Tibial nerve (tissue), 4 donors: Measurements from ENCODE around the gene VGLL4. TPM values are rescaled to one million over a fixed set of nuclear protein-coding genes. Genes with fewer than 3 reads are reported as not detected.
"Not testable (repeated sequence)": the region's sequence is repeated elsewhere in the genome, so short reads cannot be mapped to it uniquely, and the experiment has no call there.

Experiments
- DNase-seq, 2 donors: peaks; one replicate each; pipeline ENCODE4 v3.0.0-alpha.2; 2019; ENCODE audit warnings: low spot score in 2 of 2
- H3K27ac ChIP-seq, 4 donors: fragments of 200-600 bp; sonication (generic) in 3 of 4; one replicate each; pipeline ENCODE4 v1.5.1; 2017 to 2019; ENCODE audit warnings: mild to moderate bottlenecking in 1 of 4
- H3K27me3 ChIP-seq, 2 donors: fragments of 200-600 bp; sonication (generic) in 1 of 2; one replicate each; pipeline versions ENCODE4 v1.5.1 to v1.6.0; 2017 to 2019
- H3K36me3 ChIP-seq, 3 donors: fragments of 200-600 bp; sonication (generic); one replicate each; pipeline ENCODE4 v1.5.1; 2018 to 2019
- H3K4me1 ChIP-seq, 4 donors: fragments of 200-600 bp; sonication (generic) in 3 of 4; one replicate each; pipeline ENCODE4 v1.5.1; 2017 to 2019
- H3K4me3 ChIP-seq, 4 donors: fragments of 200-600 bp; sonication (generic) in 3 of 4; one replicate each; pipeline ENCODE4 v1.5.1; 2017 to 2019; ENCODE audit warnings: mild to moderate bottlenecking in 1 of 4, moderate library complexity in 1 of 4
- H3K9me3 ChIP-seq, 4 donors: fragments of 200-600 bp; sonication (generic) in 3 of 4; one replicate each; pipeline ENCODE4 v1.5.1; 2017 to 2019
- CTCF ChIP-seq, 5 experiments: fragments of 200-600 bp in 3 of 5; fragments of 450-650 bp in 2 of 5; sonication (generic) in 3 of 5; IDR thresholded peaks; one replicate each; pipeline ENCODE4 v1.5.1; 2016 to 2019; ENCODE audit warnings: antibody characterized with exemption in 5 of 5, mild to moderate bottlenecking in 3 of 5, moderate library complexity in 2 of 5
- EP300 ChIP-seq, 2 donors: sonication (generic); formaldehyde crosslinking; IDR thresholded peaks; one replicate each; pipeline ENCODE4 v1.6.1; 2017; ENCODE audit warnings: antibody characterized with exemption in 2 of 2, mild to moderate bottlenecking in 1 of 2
- POLR2A ChIP-seq, 2 donors: fragments of 450-650 bp; IDR thresholded peaks; one replicate each; pipeline ENCODE4 v1.6.1; 2017; ENCODE audit warnings: antibody characterized with exemption in 2 of 2, mild to moderate bottlenecking in 2 of 2, moderate library complexity in 2 of 2
- WGBS, 2 donors: methylation state at CpG; one replicate each; pipeline ENCODE4 v1.1.5; 2018; 5-methylcytosine and 5-hydroxymethylcytosine counted together
- total RNA-seq, 4 donors: library from RNA; depleted of rRNA; stranded (reverse); fragments of >200 nt; gene quantifications; one replicate each; pipeline ENCODE4 v1.1.0, GENCODE V29; 2016

VGLL4 gene
- total RNA-seq, 4 donors from 2014 or later: 106 to 205 (median 110) TPM

- TF ChIP-seq EP300 (IDR thresholded peaks at IDR 0.05) (no peak), CTCF (IDR thresholded peaks at IDR 0.05) (no peak), POLR2A (IDR thresholded peaks at IDR 0.05) (no peak)
- no peak for DNase-seq
- no peak overlapping the region for H3K27ac ChIP-seq
- H3K4me3 ChIP-seq: no peak overlapping the region
- H3K36me3 ChIP-seq: peaks cover 0 to 12% (median 0%) of the 10 kb centered on the region in 3 donors
- WGBS, 2 donors: 69 to 72% methylated on average over 8 of the region's 8 CpGs
- peaks cover 0 to 33% (median 8%) of the 10 kb centered on the region in 4 donors for H3K4me1 ChIP-seq
- H3K27me3 ChIP-seq: no peaks in the 10 kb centered on the region
- H3K9me3 ChIP-seq: no peaks in the 10 kb centered on the region
These were observed 46.0 kb upstream of the VGLL4 start for GRCh38 chr3:11689749-11690148.

GRCh38 chr3:11684980-11685379, 41.3 kb upstream of the VGLL4 start:
- not testable (repeated sequence) for H3K27ac ChIP-seq, H3K36me3 ChIP-seq, H3K4me3 ChIP-seq, H3K27me3 ChIP-seq, DNase-seq, H3K9me3 ChIP-seq
- peaks cover 0 to 12% (median 3%) of the 10 kb centered on the region in 4 donors for H3K4me1 ChIP-seq
- 96 to 99% methylated on average over 6 of the region's 6 CpGs for WGBS, 2 donors

- WGBS, 2 donors: 72 to 79% methylated on average over 14 of the region's 14 CpGs
- Histone ChIP-seq H3K27me3 (no peaks in the 10 kb centered on the region), H3K9me3 (no peaks in the 10 kb centered on the region), H3K4me1 (peaks cover 0 to 5% (median 0%) of the 10 kb centered on the region in 4 donors), H3K36me3 (peaks cover 0 to 13% (median 0%) of the 10 kb centered on the region in 3 donors), H3K4me3 (no peak overlapping the region), H3K27ac (no peak overlapping the region)
- DNase-seq: no peak
- TF ChIP-seq EP300 (IDR thresholded peaks at IDR 0.05) (no peak), POLR2A (IDR thresholded peaks at IDR 0.05) (no peak), CTCF (IDR thresholded peaks at IDR 0.05) (no peak)
These were observed 36.8 kb upstream of the VGLL4 start for GRCh38 chr3:11680509-11680908.

- WGBS, 2 donors: 87 to 88% methylated on average over 5 of the region's 5 CpGs
- H3K9me3 ChIP-seq: no peaks in the 10 kb centered on the region
- TF ChIP-seq EP300 (IDR thresholded peaks at IDR 0.05) (no peak), CTCF (IDR thresholded peaks at IDR 0.05) (no peak), POLR2A (IDR thresholded peaks at IDR 0.05) (no peak)
- H3K4me1 ChIP-seq: peaks cover 0 to 5% (median 0%) of the 10 kb centered on the region in 4 donors
- no peaks in the 10 kb centered on the region for H3K27me3 ChIP-seq
- no peak overlapping the region for H3K27ac ChIP-seq
- DNase-seq: no peak
- no peak overlapping the region for H3K4me3 ChIP-seq
- H3K36me3 ChIP-seq: peaks cover 0 to 13% (median 0%) of the 10 kb centered on the region in 3 donors
These were observed 36.2 kb upstream of the VGLL4 start for GRCh38 chr3:11679964-11680363.

GRCh38 chr3:11672363-11672762, 28.6 kb upstream of the VGLL4 start:
- Histone ChIP-seq H3K27me3 (no peaks in the 10 kb centered on the region), H3K9me3 (no peaks in the 10 kb centered on the region), H3K27ac (peak overlapping the region in 1 of 4 donors; percentile 15), H3K4me3 (no peak overlapping the region), H3K36me3 (peaks cover 0 to 2% (median 0%) of the 10 kb centered on the region in 3 donors), H3K4me1 (peaks cover 0 to 34% (median 16%) of the 10 kb centered on the region in 4 donors)
- DNase-seq: no peak
- WGBS, 2 donors: 61 to 71% methylated on average over 3 of the region's 3 CpGs
- TF ChIP-seq CTCF (IDR thresholded peaks at IDR 0.05) (no peak), EP300 (IDR thresholded peaks at IDR 0.05) (no peak), POLR2A (IDR thresholded peaks at IDR 0.05) (no peak)

GRCh38 chr3:11671648-11672100, 28.0 kb upstream of the VGLL4 start:
- no peak overlapping the region for H3K4me3 ChIP-seq
- no peak for DNase-seq
- TF ChIP-seq POLR2A (IDR thresholded peaks at IDR 0.05) (no peak), CTCF (IDR thresholded peaks at IDR 0.05) (no peak)
- H3K4me1 ChIP-seq: peaks cover 0 to 34% (median 16%) of the 10 kb centered on the region in 4 donors
- no peak overlapping the region for H3K27ac ChIP-seq
- peaks cover 0 to 2% (median 0%) of the 10 kb centered on the region in 3 donors for H3K36me3 ChIP-seq
- H3K27me3 ChIP-seq: no peaks in the 10 kb centered on the region
- 43 to 44% methylated on average over 4 of the region's 4 CpGs for WGBS, 2 donors
- no peaks in the 10 kb centered on the region for H3K9me3 ChIP-seq
